Fibroblast of lung (primary cell): ENCODE measurements around the gene ANKRD40CL.

Source experiments
- EZH2 ChIP-seq: IDR thresholded peaks from 2 replicates; pipeline ENCODE4 v1.5.1; 2012; ENCODE audit warnings: low read length, control low read depth, mild to moderate bottlenecking; ENCODE audit errors: missing control alignments
- TF ChIP-seq, protein P1 (sequence below), 2 donors: IDR thresholded peaks in 1 of 2; conservative IDR thresholded peaks in 1 of 2; 1 replicate in 1 of 2; 2 replicates in 1 of 2; pipeline ENCODE4 v1.5.1; 2011 to 2012; ENCODE audit warnings: low read length in 2 of 2, control low read depth in 1 of 2, inconsistent platforms in 1 of 2, low read depth in 1 of 2, mild to moderate bottlenecking in 1 of 2

DNA sequence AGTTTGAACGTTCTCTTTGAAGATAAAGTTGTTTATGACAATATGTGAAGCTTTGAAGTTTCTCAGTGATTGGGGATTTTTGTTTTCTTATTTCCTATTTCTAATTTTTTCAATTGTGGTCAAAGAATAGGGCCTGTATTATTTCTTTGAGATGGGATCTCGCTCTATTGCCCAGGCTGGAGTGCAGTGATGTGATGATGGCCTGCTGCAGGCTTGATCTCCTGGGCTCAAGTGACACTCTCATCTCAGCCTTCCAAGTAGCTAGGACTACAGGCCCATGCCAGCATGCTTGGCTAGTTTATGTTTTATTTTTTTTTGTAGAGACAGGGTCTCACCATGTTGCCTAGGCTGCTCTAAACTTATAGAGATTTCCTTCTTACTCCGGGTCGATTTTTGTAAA is 11.7 kb upstream of the ANKRD40CL start:
- TF ChIP-seq, protein P1, sequence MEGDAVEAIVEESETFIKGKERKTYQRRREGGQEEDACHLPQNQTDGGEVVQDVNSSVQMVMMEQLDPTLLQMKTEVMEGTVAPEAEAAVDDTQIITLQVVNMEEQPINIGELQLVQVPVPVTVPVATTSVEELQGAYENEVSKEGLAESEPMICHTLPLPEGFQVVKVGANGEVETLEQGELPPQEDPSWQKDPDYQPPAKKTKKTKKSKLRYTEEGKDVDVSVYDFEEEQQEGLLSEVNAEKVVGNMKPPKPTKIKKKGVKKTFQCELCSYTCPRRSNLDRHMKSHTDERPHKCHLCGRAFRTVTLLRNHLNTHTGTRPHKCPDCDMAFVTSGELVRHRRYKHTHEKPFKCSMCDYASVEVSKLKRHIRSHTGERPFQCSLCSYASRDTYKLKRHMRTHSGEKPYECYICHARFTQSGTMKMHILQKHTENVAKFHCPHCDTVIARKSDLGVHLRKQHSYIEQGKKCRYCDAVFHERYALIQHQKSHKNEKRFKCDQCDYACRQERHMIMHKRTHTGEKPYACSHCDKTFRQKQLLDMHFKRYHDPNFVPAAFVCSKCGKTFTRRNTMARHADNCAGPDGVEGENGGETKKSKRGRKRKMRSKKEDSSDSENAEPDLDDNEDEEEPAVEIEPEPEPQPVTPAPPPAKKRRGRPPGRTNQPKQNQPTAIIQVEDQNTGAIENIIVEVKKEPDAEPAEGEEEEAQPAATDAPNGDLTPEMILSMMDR (conservative IDR thresholded peaks at IDR 0.05 in 1 of 2, IDR thresholded peaks at IDR 0.05 in 1 of 2; ENCODE audit: low read depth in 1 of 2, low read length in 2 of 2) = no peak
- no peak for TF ChIP-seq EZH2
